OCI-LY3 (cell line): Measurements from ENCODE around the gene BRCA1.

Experiments used
- H2AFZ ChIP-seq: fragments of 200-600, 300-600 bp; shearing (Covaris generic); 2 replicates; pipeline ENCODE4 v1.6.0; 2014; ENCODE audit warnings: antibody characterized with exemption, low read depth, low read length
- H3K27ac ChIP-seq: fragments of 200-600, 300-600 bp; sonication (generic); 2 replicates; pipeline ENCODE4 v1.5.1; 2014; ENCODE audit warnings: mild to moderate bottlenecking, low read length, moderate library complexity, mixed read lengths
- H3K27me3 ChIP-seq: fragments of 200-600, 300-600 bp; sonication (generic); 2 replicates; pipeline ENCODE4 v1.6.1; 2014; ENCODE audit warnings: low read depth, low read length, mixed read lengths
- H3K36me3 ChIP-seq: fragments of 200-600, 300-600 bp; sonication (generic); replicated peaks from 2 replicates; pipeline ENCODE3; 2014; ENCODE audit warnings: low read depth, low read length, mixed read lengths
- H3K4me1 ChIP-seq: fragments of 300-600, 200-600 bp; sonication (generic); 2 replicates; pipeline ENCODE4 v1.6.1; 2014; ENCODE audit warnings: low read length, mixed read lengths
- H3K4me2 ChIP-seq: fragments of 200-600, 300-600 bp; sonication (generic); 2 replicates; pipeline ENCODE4 v1.6.1; 2014; ENCODE audit warnings: low read length, mixed read lengths
- H3K4me3 ChIP-seq: fragments of 300-600, 200-600 bp; sonication (generic); 2 replicates; pipeline ENCODE4 v1.5.1; 2014; ENCODE audit warnings: antibody characterized with exemption, mild to moderate bottlenecking, low read length, moderate library complexity
- H3K79me2 ChIP-seq: fragments of 300-600, 200-600 bp; shearing (Covaris generic); 2 replicates; pipeline ENCODE4 v1.6.1; 2014; ENCODE audit warnings: mild to moderate bottlenecking, low read length, mixed read lengths
- H3K9ac ChIP-seq: fragments of 300-600, 200-600 bp; shearing (Covaris generic); 2 replicates; pipeline ENCODE4 v1.6.0; 2014; ENCODE audit warnings: mild to moderate bottlenecking, low read length, moderate library complexity
- H3K9me3 ChIP-seq: fragments of 200-600, 300-600 bp; shearing (Covaris generic); 2 replicates; pipeline ENCODE4 v1.6.1; 2014; ENCODE audit warnings: low read length, mixed read lengths; ENCODE audit not compliant: insufficient read depth
- H4K20me1 ChIP-seq: fragments of 200-600, 300-600 bp; sonication (generic); 2 replicates; pipeline ENCODE4 v1.6.1; 2016; ENCODE audit warnings: low read length, mixed read lengths; ENCODE audit not compliant: insufficient read depth
- CTCF ChIP-seq: fragments of 200-600, 300-600 bp; sonication (generic); IDR thresholded peaks from 2 replicates; pipeline ENCODE4 v1.5.1; 2014; ENCODE audit warnings: antibody characterized with exemption, low read length, low read depth
- EZH2phosphoT487 ChIP-seq: fragments of 200-600 bp; shearing (Covaris generic); IDR thresholded peaks from 2 replicates; pipeline ENCODE4 v1.6.1; 2018; ENCODE audit warnings: antibody characterized with exemption, mixed run types, low read depth

Gene BRCA1

GRCh38 chr17:43125133-43125966 is at the start of gene BRCA1:
BRCA1 (minus strand) TSS chr17:43125364; CDS start chr17:43124096, 1,268 bp downstream.
- Histone ChIP-seq H3K36me3 (no peaks in the 10 kb centered on the region), H3K4me2 (peak within 1 kb of the TSS; percentile 95), H3K79me2 (peaks cover 38% of the 10 kb centered on the region), H2AFZ (peak within 1 kb of the TSS; percentile 47; the same call in 1 of the 2 replicates), H4K20me1 (no peaks in the 10 kb centered on the region), H3K27ac (peak within 1 kb of the TSS; percentile 67), H3K9me3 (no peaks in the 10 kb centered on the region), H3K4me3 (peak within 1 kb of the TSS; percentile 92), H3K4me1 (peaks cover 10% of the 10 kb centered on the region), H3K9ac (peak within 1 kb of the TSS; percentile 92), H3K27me3 (no peaks in the 10 kb centered on the region)
- TF ChIP-seq EZH2phosphoT487 (no peak), CTCF (no peak)

- peak overlapping the region; percentile 92 for H3K27ac ChIP-seq
- no peak overlapping the region; the same call in 1 of the 2 replicates for H2AFZ ChIP-seq
- TF ChIP-seq CTCF (peak; percentile 15; the same call in 1 of the 2 replicates), EZH2phosphoT487 (no peak)
- peaks cover 38% of the 10 kb centered on the region for H3K79me2 ChIP-seq
- H3K4me3 ChIP-seq: peak overlapping the region; percentile 90
- no peaks in the 10 kb centered on the region for H3K27me3 ChIP-seq
- no peaks in the 10 kb centered on the region for H3K9me3 ChIP-seq
- peaks cover 3% of the 10 kb centered on the region for H3K36me3 ChIP-seq
- peak overlapping the region; percentile 93 for H3K4me2 ChIP-seq
- H3K9ac ChIP-seq: peak overlapping the region; percentile 91
- H4K20me1 ChIP-seq: no peaks in the 10 kb centered on the region
- peaks cover 15% of the 10 kb centered on the region for H3K4me1 ChIP-seq
Observed at GRCh38 chr17:43171586-43172487, 46.7 kb upstream of the BRCA1 start.

- H3K27ac ChIP-seq: peak within 1 kb of the TSS; percentile 92
- TF ChIP-seq EZH2phosphoT487 (no peak), CTCF (0 out of 2 replicates have a peak, but pooled peaks have one; percentile 14)
- H3K4me2 ChIP-seq: peak within 1 kb of the TSS; percentile 93
- peak within 1 kb of the TSS; percentile 69 for H2AFZ ChIP-seq
- peaks cover 15% of the 10 kb centered on the region for H3K4me1 ChIP-seq
- H3K79me2 ChIP-seq: peaks cover 38% of the 10 kb centered on the region
- H3K9ac ChIP-seq: peak within 1 kb of the TSS; percentile 91
- no peaks in the 10 kb centered on the region for H4K20me1 ChIP-seq
- peaks cover under 1% of the 10 kb centered on the region for H3K36me3 ChIP-seq
- no peaks in the 10 kb centered on the region for H3K9me3 ChIP-seq
- H3K4me3 ChIP-seq: peak within 1 kb of the TSS; percentile 90
- no peaks in the 10 kb centered on the region for H3K27me3 ChIP-seq
Observed at GRCh38 chr17:43170766-43171585, 45.8 kb upstream of the BRCA1 start, which contains the start of gene NBR1. NBR1 (plus strand) TSS chr17:43171214; CDS start chr17:43175800, 4,586 bp downstream.
